Fibroblast of the aortic adventitia (primary cell): ENCODE measurements around the gene MLEC. TPM values are rescaled to one million over a fixed set of nuclear protein-coding genes. Genes with fewer than 3 reads are reported as not detected.

Experiments used
- DNase-seq: peaks from one replicate; pipeline ENCODE4 v3.0.0-alpha.2; 2010; ENCODE audit warnings: low read depth
- H3K4me3 ChIP-seq: 2 replicates; pipeline ENCODE4 v1.5.1; 2011; ENCODE audit warnings: low read depth, mild to moderate bottlenecking, control low read depth, low read length, moderate library complexity
- CTCF ChIP-seq: IDR thresholded peaks from 2 replicates; pipeline ENCODE4 v1.5.1; 2011; ENCODE audit warnings: mild to moderate bottlenecking, low read length, control low read depth, inconsistent platforms; ENCODE audit not compliant: insufficient read depth
- total RNA-seq: library from RNA; depleted of rRNA; stranded (reverse); fragments of >200 nt; gene quantifications from 2 replicates; pipeline ENCODE4 v1.2.3, GENCODE V29; 2012; ENCODE audit warnings: low replicate concordance

MLEC gene
- total RNA-seq, 1 donor = 77.1 TPM

GRCh38 chr12:120685522-120685921 is 1.4 kb upstream of the MLEC start:
- no peak overlapping the region for H3K4me3 ChIP-seq
- TF ChIP-seq CTCF = no peak
- no peak for DNase-seq

GRCh38 chr12:120686151-120686689 is 729 bp upstream of the MLEC start:
- TF ChIP-seq CTCF = no peak

DNA sequence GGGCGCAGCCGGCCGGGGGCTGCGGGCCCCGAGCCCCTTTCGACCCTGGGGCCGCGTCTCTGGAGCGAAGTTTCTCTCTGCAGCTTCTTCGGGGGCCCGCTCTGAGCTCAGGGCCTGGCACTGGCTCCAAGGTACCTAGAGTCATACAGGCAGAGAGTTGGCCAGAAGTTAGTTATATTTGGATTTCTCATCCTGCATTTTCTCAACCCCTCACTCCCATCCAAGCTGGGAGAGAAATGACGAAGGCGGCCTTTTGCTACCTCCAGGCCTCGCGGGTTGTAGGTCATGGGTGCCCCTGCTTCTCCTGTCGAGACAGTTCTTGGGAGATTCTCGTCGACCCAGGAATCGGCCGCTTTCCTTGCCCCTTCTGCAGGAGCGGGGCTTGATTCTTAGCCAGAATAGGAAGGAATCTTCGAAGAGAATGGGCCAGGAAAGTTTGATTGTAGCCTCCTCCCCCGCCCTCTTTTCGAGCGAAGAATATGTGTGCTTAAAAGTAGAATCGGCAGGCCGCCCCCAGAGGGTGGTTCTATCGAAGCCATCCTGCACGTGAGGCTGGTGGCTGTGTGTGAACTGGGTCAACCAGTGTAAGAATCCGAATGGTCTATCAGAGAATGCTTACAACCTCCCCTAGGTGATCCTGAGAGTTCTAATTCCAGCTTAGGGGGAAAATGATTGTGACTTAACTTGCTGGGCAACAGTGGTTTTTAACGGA is 785 bp downstream of the MLEC start:
- DNase-seq = peak; percentile 24
- peak overlapping the region; percentile 80 for H3K4me3 ChIP-seq
- TF ChIP-seq CTCF = no peak

More at GRCh38 chr12:120686151-120686689, 729 bp upstream of the MLEC start:
- DNase-seq = peak; percentile 97
- peak overlapping the region; percentile 93 for H3K4me3 ChIP-seq

GRCh38 chr12:120688527-120689071 is 1.6 kb downstream of the MLEC start:
- H3K4me3 ChIP-seq = peak overlapping the region; percentile 80
- TF ChIP-seq CTCF = no peak
- DNase-seq = peak; percentile 47

DNA sequence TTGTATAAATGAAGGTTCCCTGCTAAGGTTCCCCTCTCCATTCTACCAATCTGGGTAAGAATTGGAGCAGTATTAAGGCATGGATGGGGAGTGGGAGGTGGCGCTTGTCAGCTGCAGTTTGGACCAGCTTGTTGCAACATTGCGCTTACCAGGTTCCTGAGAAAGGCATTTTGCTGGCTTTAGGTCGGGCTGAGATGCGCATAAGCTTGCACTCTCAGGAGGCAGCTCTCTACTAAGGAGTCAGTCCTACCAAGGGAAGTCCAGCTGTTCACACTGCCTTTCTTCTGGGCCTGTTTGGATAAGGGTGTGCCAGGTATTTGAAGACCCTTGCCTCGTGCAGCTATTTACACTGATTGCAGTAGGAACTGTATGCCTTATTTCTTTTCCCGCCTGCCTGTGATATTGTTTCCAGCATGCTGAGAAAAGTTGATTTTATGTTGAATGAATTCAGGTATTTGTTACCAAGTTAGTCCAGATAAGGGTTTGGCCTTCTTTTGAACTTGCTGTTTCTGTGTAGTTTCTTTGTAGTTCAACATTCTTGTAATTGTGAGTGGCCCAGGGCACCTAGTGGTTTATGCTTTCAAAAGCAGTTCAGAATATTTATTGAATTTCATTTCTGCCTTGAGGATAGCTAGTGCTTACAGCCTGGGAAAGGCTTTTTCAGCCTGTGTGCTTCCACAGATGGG is 2.6 kb downstream of the MLEC start:
- DNase-seq = no peak
- H3K4me3 ChIP-seq = peak overlapping the region; percentile 80

DNA sequence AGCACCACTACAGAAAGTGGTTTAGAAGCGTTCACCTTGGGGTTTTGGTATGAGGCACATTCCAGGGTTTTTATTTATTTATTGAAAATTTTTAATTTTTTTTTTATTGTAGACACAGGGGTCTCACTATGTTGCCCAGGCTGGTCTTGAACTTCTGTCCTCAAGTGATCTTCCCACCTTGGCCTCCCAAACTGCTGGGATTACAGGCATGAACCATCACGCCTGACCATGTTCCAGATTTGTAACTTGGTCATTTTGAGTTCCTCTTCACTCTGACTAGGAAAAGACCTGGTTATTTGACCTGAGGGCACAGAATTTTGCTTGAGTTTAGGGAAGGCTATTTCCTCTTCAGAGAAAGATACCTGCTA is 3.1 kb downstream of the MLEC start:
- DNase-seq = no peak
- TF ChIP-seq CTCF = no peak
- no peak overlapping the region for H3K4me3 ChIP-seq

More for the DNA sequence above, 2.6 kb downstream of the MLEC start:
- TF ChIP-seq CTCF = peak; percentile 2
